GM12801 (cell line): ENCODE data around the gene DNM1.

Experiments used
- CTCF ChIP-seq: IDR thresholded peaks from one replicate; pipeline ENCODE4 v1.5.1; 2011; ENCODE audit warnings: control low read depth; ENCODE audit not compliant: insufficient read length; ENCODE audit errors: extremely low read depth

DNM1 gene

GRCh38 chr9:128288273-128289004 lies 85.3 kb downstream of the DNM1 start:
- TF ChIP-seq CTCF, result no peak

GRCh38 chr9:128292009-128292408 lies 88.8 kb downstream of the DNM1 start:
- TF ChIP-seq CTCF, result no peak

GRCh38 chr9:128293091-128293490 lies 89.9 kb downstream of the DNM1 start:
- TF ChIP-seq CTCF, result no peak

- TF ChIP-seq CTCF, result no peak
Observed at GRCh38 chr9:128294142-128294541, 91.0 kb downstream of the DNM1 start.

GRCh38 chr9:128296340-128297220 lies 93.4 kb downstream of the DNM1 start:
- TF ChIP-seq CTCF, result no peak

- TF ChIP-seq CTCF, result no peak
Observed at GRCh38 chr9:128297221-128297773, 94.1 kb downstream of the DNM1 start.
